B cell (primary cell): ENCODE measurements around the gene CHRNA4.

Source experiments
- EZH2 ChIP-seq: IDR thresholded peaks from 2 replicates; pipeline ENCODE4 v1.6.1; 2012; ENCODE audit warnings: borderline replicate concordance, low read depth, mild to moderate bottlenecking, moderate library complexity, low read length; ENCODE audit not compliant: insufficient read depth, poor library complexity, severe bottlenecking
- TF ChIP-seq, protein P1 (sequence below): fragments of 200-600 bp; IDR thresholded peaks from one replicate; pipeline ENCODE4 v1.8.0; 2022; ENCODE audit warnings: antibody characterized with exemption, mild to moderate bottlenecking

DNA sequence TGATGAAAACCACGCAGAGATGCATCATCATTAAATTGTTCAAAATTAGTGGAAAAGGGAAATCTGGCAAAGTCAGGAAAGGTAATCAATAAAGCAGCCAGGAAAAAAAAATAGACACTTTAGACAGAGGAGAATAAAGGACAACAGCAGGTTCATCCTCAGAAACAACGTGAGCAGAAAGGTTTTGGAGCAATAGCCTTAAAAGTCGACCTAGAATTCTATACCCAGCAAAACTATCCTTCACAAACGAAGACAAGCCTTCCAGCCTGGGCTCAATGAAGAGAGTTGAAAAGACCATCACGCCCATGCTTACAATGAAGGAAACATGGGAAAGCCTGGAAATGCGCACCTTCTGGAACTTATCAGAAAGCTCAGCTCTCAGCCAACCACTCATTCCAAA is 24.7 kb upstream of the CHRNA4 start:
- TF ChIP-seq, protein P1, sequence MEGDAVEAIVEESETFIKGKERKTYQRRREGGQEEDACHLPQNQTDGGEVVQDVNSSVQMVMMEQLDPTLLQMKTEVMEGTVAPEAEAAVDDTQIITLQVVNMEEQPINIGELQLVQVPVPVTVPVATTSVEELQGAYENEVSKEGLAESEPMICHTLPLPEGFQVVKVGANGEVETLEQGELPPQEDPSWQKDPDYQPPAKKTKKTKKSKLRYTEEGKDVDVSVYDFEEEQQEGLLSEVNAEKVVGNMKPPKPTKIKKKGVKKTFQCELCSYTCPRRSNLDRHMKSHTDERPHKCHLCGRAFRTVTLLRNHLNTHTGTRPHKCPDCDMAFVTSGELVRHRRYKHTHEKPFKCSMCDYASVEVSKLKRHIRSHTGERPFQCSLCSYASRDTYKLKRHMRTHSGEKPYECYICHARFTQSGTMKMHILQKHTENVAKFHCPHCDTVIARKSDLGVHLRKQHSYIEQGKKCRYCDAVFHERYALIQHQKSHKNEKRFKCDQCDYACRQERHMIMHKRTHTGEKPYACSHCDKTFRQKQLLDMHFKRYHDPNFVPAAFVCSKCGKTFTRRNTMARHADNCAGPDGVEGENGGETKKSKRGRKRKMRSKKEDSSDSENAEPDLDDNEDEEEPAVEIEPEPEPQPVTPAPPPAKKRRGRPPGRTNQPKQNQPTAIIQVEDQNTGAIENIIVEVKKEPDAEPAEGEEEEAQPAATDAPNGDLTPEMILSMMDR = no peak
- TF ChIP-seq EZH2 = no peak
